Adrenal gland (tissue), 12 donors: ENCODE data around the gene LATS2. TPM values are rescaled to one million over a fixed set of nuclear protein-coding genes. Genes with fewer than 3 reads are reported as not detected.

Experiments used
- DNase-seq, 7 donors: peaks; one replicate each; pipeline ENCODE4 v3.0.0-alpha.2; 2019 to 2020
- H3K27ac ChIP-seq, 5 donors: fragments of 200-600 bp; sonication (generic) in 4 of 5; 1 replicate in 3 of 5; 2 replicates in 2 of 5; pipeline versions ENCODE4 v1.5.1 to v1.8.0; 2016 to 2020; ENCODE audit warnings: mild to moderate bottlenecking in 1 of 5
- H3K27me3 ChIP-seq: fragments of 200-600 bp; 2 replicates; pipeline ENCODE4 v1.8.0; 2021
- H3K36me3 ChIP-seq, 2 donors: fragments of 200-600 bp; replicated peaks in 1 of 2; 1 replicate in 1 of 2; 2 replicates in 1 of 2; pipeline versions ENCODE4 v1.5.1 to v1.8.0; 2018 to 2022
- H3K4me1 ChIP-seq, 2 donors: fragments of 200-600 bp; replicated peaks in 1 of 2; 1 replicate in 1 of 2; 2 replicates in 1 of 2; pipeline versions ENCODE4 v1.5.1 to v1.8.0; 2018 to 2021
- H3K4me3 ChIP-seq, 4 donors: fragments of 200-600 bp; sonication (generic) in 3 of 4; one replicate each; pipeline ENCODE4 v1.5.1; 2016 to 2018
- H3K9me3 ChIP-seq, 3 donors: fragments of 200-600 bp; sonication (generic) in 1 of 3; replicated peaks in 1 of 3; 1 replicate in 2 of 3; 2 replicates in 1 of 3; pipeline versions ENCODE4 v1.5.1 to v1.8.0; 2016 to 2021
- POLR2A ChIP-seq, 2 donors: fragments of 450-650 bp; IDR thresholded peaks; one replicate each; pipeline ENCODE4 v1.6.1; 2017; ENCODE audit warnings: antibody characterized with exemption in 2 of 2, mild to moderate bottlenecking in 2 of 2, moderate library complexity in 1 of 2
- WGBS, 4 donors: extraction: QIAGEN DNeasy Blood & Tissue Kit in 2 of 4; methylation state at CpG; one replicate each; pipeline versions ENCODE4 v1.1.5 to v1.1.7; 2013 to 2017; 5-methylcytosine and 5-hydroxymethylcytosine counted together
- intact Hi-C, 2 donors: fragments of 100-400 bp; cut with DNase I; formaldehyde crosslinking; loops; one replicate each; pipeline versions ENCODE4 v1.14.1 to v1.15.0; 2022 to 2023
- polyA plus RNA-seq, 3 donors: library from polyadenylated mRNA; stranded (reverse); fragments of 200-250 nt in 2 of 3; fragments of 350-450 nt in 1 of 3; fragmentation: Illumina TruSeq in 1 of 3; extraction: RNeasy Lipid Tissue Mini Kit (QIAGEN cat#74804) in 1 of 3; gene quantifications; one replicate each; pipeline ENCODE4 v1.2.3, GENCODE V29; 2013 to 2014
- total RNA-seq, 9 donors: library from RNA; depleted of rRNA in 4 of 9; stranded (reverse); fragments of >200 nt in 4 of 9; fragments of 120-200 nt in 1 of 9; fragmentation: NEBNext Ultra II Directional in 1 of 9; extraction: Animal tissue kit (Norgen Biotek cat#: 25700) in 1 of 9; gene quantifications; one replicate each; pipeline versions ENCODE4 v1.1.0 to v1.2.4, GENCODE V29; 2013 to 2023
- TF ChIP-seq, protein P1 (sequence below), 6 experiments: fragments of 450-650 bp in 4 of 6; fragments of 200-600 bp in 2 of 6; sonication (generic) in 1 of 6; IDR thresholded peaks; 1 replicate in 5 of 6; 2 replicates in 1 of 6; pipeline versions ENCODE4 v1.5.1 to v1.8.0; 2016 to 2021; ENCODE audit warnings: antibody characterized with exemption in 6 of 6, mild to moderate bottlenecking in 2 of 6, moderate library complexity in 1 of 6
- donor health status: healthy with polysubstance abuse.
- donor health status: Bipolar disorder and iron deficiency.
- donor health status: DM: yes; HTN: yes; CAD: no.
- donor health status: DM: no; HTN: no; CAD: no.
- donor health status: DM: no; HTN: no; CAD: no.
- donor health status: DM: yes; HTN: yes; CAD: no.

Gene LATS2
- total and polyA plus RNA-seq, 12 donors: 7.4 to 35.6 (median 23.3) TPM

- WGBS, 4 donors: 73 to 90% (median 86%) methylated on average over 4 of the region's 4 CpGs
- intact Hi-C loops: loop anchor here in 1 of 2 donors (10.0 kb wide), 1 partner anchor 134 kb away; no protein-coding TSS in a partner anchor
- no peak for DNase-seq
- Histone ChIP-seq H3K4me1 (no peaks in the 10 kb centered on the region), H3K4me3 (no peak overlapping the region), H3K36me3 (no peaks in the 10 kb centered on the region), H3K27ac (no peak overlapping the region), H3K9me3 (no peaks in the 10 kb centered on the region), H3K27me3 (no peaks in the 10 kb centered on the region)
- no peak for TF ChIP-seq POLR2A (IDR thresholded peaks at IDR 0.05)
- TF ChIP-seq, protein P1, sequence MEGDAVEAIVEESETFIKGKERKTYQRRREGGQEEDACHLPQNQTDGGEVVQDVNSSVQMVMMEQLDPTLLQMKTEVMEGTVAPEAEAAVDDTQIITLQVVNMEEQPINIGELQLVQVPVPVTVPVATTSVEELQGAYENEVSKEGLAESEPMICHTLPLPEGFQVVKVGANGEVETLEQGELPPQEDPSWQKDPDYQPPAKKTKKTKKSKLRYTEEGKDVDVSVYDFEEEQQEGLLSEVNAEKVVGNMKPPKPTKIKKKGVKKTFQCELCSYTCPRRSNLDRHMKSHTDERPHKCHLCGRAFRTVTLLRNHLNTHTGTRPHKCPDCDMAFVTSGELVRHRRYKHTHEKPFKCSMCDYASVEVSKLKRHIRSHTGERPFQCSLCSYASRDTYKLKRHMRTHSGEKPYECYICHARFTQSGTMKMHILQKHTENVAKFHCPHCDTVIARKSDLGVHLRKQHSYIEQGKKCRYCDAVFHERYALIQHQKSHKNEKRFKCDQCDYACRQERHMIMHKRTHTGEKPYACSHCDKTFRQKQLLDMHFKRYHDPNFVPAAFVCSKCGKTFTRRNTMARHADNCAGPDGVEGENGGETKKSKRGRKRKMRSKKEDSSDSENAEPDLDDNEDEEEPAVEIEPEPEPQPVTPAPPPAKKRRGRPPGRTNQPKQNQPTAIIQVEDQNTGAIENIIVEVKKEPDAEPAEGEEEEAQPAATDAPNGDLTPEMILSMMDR (IDR thresholded peaks at IDR 0.05): no peak
Observed at GRCh38 chr13:21078501-21078900, 17.1 kb upstream of the LATS2 start.

- no peaks in the 10 kb centered on the region for H3K4me1 ChIP-seq
- intact Hi-C loops: loop anchor here in 1 of 2 donors (10.0 kb wide), 1 partner anchor 133 kb away; no protein-coding TSS in a partner anchor
- no peak overlapping the region for H3K27ac ChIP-seq
- H3K36me3 ChIP-seq: no peaks in the 10 kb centered on the region
- H3K9me3 ChIP-seq: no peaks in the 10 kb centered on the region
- H3K4me3 ChIP-seq: no peak overlapping the region
- WGBS, 4 donors: 95 to 99% (median 96%) methylated on average over 18 to 24 of the region's 24 CpGs
- no peaks in the 10 kb centered on the region for H3K27me3 ChIP-seq
- DNase-seq: no peak
- TF ChIP-seq, protein P1 (IDR thresholded peaks at IDR 0.05): no peak
Observed at GRCh38 chr13:21077788-21078353, 16.5 kb upstream of the LATS2 start.

DNA sequence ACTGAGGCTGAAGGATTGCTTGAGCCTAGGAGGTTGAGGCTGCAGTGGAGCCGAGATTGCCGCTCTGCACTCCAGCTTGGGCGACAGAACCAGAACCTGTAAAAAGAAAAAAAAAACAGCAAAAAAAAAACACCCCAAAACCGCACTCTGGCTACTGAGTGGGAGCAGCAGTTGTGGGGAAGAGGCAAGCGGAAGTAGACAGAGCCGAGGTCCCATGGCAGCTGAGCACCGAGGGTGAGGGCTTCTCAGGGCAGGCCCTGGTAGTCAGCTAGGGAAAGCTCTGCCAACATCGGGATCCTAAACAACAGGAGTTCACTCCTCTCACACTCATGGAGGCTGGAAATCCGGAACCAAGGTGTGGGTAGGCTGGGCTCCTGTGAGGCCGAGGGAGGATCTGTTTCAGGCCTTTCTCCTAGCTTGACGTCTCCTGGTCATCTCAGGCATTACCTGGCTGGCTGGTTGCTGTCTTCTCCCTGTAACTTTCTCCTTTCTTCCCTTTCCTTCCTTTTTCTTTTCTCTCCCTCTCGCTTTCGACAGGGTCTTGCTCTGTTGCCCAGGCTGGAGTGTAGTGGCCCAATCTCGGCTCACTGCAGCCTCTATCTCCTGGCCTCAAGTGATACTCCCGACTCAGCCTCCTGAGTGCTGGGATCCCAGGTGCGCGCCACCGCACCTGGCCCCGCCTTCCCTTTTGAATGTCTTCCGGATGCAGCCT, 15.8 kb upstream of the LATS2 start:
- H3K36me3 ChIP-seq: no peaks in the 10 kb centered on the region
- no peak overlapping the region for H3K27ac ChIP-seq
- H3K9me3 ChIP-seq: no peaks in the 10 kb centered on the region
- no peak overlapping the region for H3K4me3 ChIP-seq
- intact Hi-C loops: loop anchor here in 1 of 2 donors (10.0 kb wide), 1 partner anchor 132 kb away; no protein-coding TSS in a partner anchor
- H3K4me1 ChIP-seq: no peaks in the 10 kb centered on the region
- DNase-seq: no peak
- no peaks in the 10 kb centered on the region for H3K27me3 ChIP-seq
- WGBS, 4 donors: 86 to 94% (median 91%) methylated on average over 18 to 20 of the region's 20 CpGs
- TF ChIP-seq POLR2A (IDR thresholded peaks at IDR 0.05): no peak
- TF ChIP-seq, protein P1 (IDR thresholded peaks at IDR 0.05): no peak

- H3K4me3 ChIP-seq: peak overlapping the region in 1 of 4 donors; percentile 60
- intact Hi-C loops: loop anchor here in 1 of 2 donors (10.0 kb wide), 1 partner anchor 131 kb away; no protein-coding TSS in a partner anchor
- H3K27me3 ChIP-seq: no peaks in the 10 kb centered on the region
- DNase-seq: no peak
- H3K4me1 ChIP-seq: no peaks in the 10 kb centered on the region
- no peak overlapping the region for H3K27ac ChIP-seq
- no peaks in the 10 kb centered on the region for H3K36me3 ChIP-seq
- no peaks in the 10 kb centered on the region for H3K9me3 ChIP-seq
- no peak for TF ChIP-seq POLR2A (IDR thresholded peaks at IDR 0.05)
- TF ChIP-seq, protein P1 (IDR thresholded peaks at IDR 0.05): no peak
- 66 to 72% (median 68%) methylated on average over 18 of the region's 18 CpGs for WGBS, 4 donors
Observed at GRCh38 chr13:21076253-21076652, 14.9 kb upstream of the LATS2 start.
